Left lung (tissue), 10 donors: ENCODE results near the gene CALM1. TPM values are rescaled to one million over a fixed set of nuclear protein-coding genes. Genes with fewer than 3 reads are reported as not detected.

Source experiments
- ATAC-seq: fragments of 200-7000 bp; cut with Tn5 transposase; one replicate; pipeline ENCODE4 v1.9.1; 2020; ENCODE audit warnings: moderate library complexity
- DNase-seq, 4 donors: peaks; one replicate each; pipeline ENCODE4 v3.0.0-alpha.2; 2013 to 2020
- H3K27ac ChIP-seq, 2 donors: fragments of 200-600 bp; sonication (generic) in 1 of 2; one replicate each; pipeline versions ENCODE4 v1.5.0 to v1.8.0; 2020 to 2021
- H3K27me3 ChIP-seq, 2 donors: fragments of 200-600 bp; sonication (generic) in 1 of 2; one replicate each; pipeline versions ENCODE4 v1.5.0 to v1.8.0; 2020 to 2021
- H3K36me3 ChIP-seq, 2 donors: fragments of 200-600 bp; sonication (generic) in 1 of 2; one replicate each; pipeline versions ENCODE4 v1.5.0 to v1.8.0; 2020 to 2021
- H3K4me1 ChIP-seq, 2 donors: fragments of 200-600 bp; one replicate each; pipeline ENCODE4 v1.8.0; 2021
- H3K4me3 ChIP-seq, 2 donors: fragments of 200-600 bp; sonication (generic) in 1 of 2; one replicate each; pipeline versions ENCODE4 v1.5.0 to v1.8.0; 2020 to 2021; ENCODE audit warnings: mild to moderate bottlenecking in 1 of 2
- H3K9me3 ChIP-seq, 2 donors: fragments of 200-600 bp; sonication (generic) in 1 of 2; one replicate each; pipeline versions ENCODE4 v1.5.0 to v1.8.0; 2020 to 2021
- intact Hi-C, 2 donors: fragments of 100-400 bp; cut with DNase I; formaldehyde crosslinking; loops; one replicate each; pipeline versions ENCODE4 v1.11.2 to v1.14.2; 2022
- polyA plus RNA-seq, 6 donors: library from polyadenylated mRNA; unstranded; fragments of 120-200 nt; gene quantifications; one replicate each; pipeline ENCODE4 v1.2.1, GENCODE V29; 2013; ENCODE audit not compliant: insufficient read length in 6 of 6
- total RNA-seq, 2 donors: library from RNA; stranded (reverse); fragmentation: NEBNext Ultra II Directional; extraction: Animal tissue kit (Norgen Biotek cat#: 25700); gene quantifications; one replicate each; pipeline ENCODE4 v1.2.1, GENCODE V29; 2021
- TF ChIP-seq, protein P1 (sequence below), 2 donors: fragments of 200-600 bp; sonication (generic) in 1 of 2; IDR thresholded peaks; one replicate each; pipeline versions ENCODE4 v1.5.0 to v1.8.0; 2021; ENCODE audit warnings: antibody characterized with exemption in 2 of 2
- donor health status: DM: no; HTN: yes; CAD: no.
- donor health status: DM: no; HTN: no; CAD: no.

The CALM1 gene
- total and polyA plus RNA-seq, 8 donors: 553 to 767 (median 654) TPM

DNA sequence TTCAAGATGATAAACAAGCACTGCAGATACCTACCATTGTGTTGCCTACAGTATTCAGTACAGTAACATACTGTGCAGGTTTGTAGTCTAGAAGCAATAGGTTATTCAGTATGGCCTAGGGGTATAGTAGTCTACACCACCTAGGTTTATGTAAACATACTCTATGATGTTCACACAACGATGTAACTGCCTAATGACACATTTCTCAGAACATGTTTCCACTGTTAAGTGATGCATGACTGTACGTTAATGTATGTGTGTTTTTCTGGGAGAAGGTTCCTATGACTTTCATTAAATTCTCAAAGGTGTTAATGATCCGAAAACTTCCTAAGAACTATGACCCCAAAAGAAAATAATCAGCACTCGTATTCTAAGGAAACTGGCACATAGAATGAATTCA, 20.9 kb upstream of the CALM1 start:
- no peaks in the 10 kb centered on the region for H3K27me3 ChIP-seq

DNA sequence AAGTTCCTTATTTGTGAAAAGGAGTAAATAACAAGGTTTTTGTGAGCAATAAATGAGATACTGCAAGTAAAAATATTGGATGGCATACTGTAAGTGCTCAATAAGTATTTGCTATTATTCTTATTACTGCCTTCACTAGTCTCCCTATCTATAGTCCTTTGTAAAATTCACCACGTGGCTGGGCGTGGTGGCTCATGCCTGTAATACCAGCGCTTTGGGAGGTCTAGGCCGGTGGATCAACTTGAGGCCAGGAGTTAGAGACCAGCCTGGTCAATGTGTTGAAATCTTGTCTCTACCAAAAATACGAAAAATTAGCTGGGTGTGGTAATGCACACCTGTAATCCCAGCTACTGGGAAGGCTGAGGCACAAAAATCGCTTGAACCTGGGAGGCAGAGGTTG, 18.6 kb upstream of the CALM1 start:
- Histone ChIP-seq H3K27ac (no peak overlapping the region), H3K36me3 (no peaks in the 10 kb centered on the region), H3K9me3 (no peaks in the 10 kb centered on the region), H3K27me3 (no peaks in the 10 kb centered on the region), H3K4me1 (peaks cover 6 to 11% of the 10 kb centered on the region in 2 donors), H3K4me3 (no peak overlapping the region)
- intact Hi-C loops: no loop called here
- DNase-seq (no peak), ATAC-seq (no peak)
- TF ChIP-seq, protein P1, sequence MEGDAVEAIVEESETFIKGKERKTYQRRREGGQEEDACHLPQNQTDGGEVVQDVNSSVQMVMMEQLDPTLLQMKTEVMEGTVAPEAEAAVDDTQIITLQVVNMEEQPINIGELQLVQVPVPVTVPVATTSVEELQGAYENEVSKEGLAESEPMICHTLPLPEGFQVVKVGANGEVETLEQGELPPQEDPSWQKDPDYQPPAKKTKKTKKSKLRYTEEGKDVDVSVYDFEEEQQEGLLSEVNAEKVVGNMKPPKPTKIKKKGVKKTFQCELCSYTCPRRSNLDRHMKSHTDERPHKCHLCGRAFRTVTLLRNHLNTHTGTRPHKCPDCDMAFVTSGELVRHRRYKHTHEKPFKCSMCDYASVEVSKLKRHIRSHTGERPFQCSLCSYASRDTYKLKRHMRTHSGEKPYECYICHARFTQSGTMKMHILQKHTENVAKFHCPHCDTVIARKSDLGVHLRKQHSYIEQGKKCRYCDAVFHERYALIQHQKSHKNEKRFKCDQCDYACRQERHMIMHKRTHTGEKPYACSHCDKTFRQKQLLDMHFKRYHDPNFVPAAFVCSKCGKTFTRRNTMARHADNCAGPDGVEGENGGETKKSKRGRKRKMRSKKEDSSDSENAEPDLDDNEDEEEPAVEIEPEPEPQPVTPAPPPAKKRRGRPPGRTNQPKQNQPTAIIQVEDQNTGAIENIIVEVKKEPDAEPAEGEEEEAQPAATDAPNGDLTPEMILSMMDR (IDR thresholded peaks at IDR 0.05): no peak

More for the DNA sequence above, 20.9 kb upstream of the CALM1 start:
- DNase-seq (no peak), ATAC-seq (no peak)
- H3K4me3 ChIP-seq: no peak overlapping the region
- H3K36me3 ChIP-seq: no peaks in the 10 kb centered on the region
- H3K9me3 ChIP-seq: no peaks in the 10 kb centered on the region
- no peaks in the 10 kb centered on the region for H3K4me1 ChIP-seq
- TF ChIP-seq, protein P1 (IDR thresholded peaks at IDR 0.05): no peak
- intact Hi-C loops: no loop called here
- H3K27ac ChIP-seq: no peak overlapping the region

DNA sequence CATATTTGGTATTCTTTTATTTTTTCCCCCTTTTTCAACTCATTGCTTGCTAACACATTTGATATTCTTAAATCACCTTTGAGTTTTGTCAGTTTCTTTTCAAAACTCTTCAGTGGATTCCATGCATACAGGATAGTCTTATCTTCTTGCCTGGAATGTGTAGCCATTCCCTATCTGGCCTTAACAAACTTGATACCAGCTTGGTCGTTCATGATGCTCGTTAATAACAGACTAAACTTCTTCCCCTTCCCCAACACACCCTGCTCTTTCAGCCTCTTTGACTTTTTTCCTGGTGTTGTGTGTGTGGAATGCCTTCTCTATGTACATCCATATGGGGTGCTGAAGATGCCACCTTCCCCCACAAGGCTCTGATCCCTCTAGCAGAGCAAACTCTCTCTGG, 17.7 kb upstream of the CALM1 start:
- DNase-seq (no peak), ATAC-seq (no peak)
- H3K9me3 ChIP-seq: no peaks in the 10 kb centered on the region
- intact Hi-C loops: no loop called here
- TF ChIP-seq, protein P1 (IDR thresholded peaks at IDR 0.05): no peak
- no peak overlapping the region for H3K4me3 ChIP-seq
- H3K27ac ChIP-seq: no peak overlapping the region
- no peaks in the 10 kb centered on the region for H3K27me3 ChIP-seq
- H3K36me3 ChIP-seq: no peaks in the 10 kb centered on the region
- H3K4me1 ChIP-seq: peaks cover 6 to 14% of the 10 kb centered on the region in 2 donors

DNA sequence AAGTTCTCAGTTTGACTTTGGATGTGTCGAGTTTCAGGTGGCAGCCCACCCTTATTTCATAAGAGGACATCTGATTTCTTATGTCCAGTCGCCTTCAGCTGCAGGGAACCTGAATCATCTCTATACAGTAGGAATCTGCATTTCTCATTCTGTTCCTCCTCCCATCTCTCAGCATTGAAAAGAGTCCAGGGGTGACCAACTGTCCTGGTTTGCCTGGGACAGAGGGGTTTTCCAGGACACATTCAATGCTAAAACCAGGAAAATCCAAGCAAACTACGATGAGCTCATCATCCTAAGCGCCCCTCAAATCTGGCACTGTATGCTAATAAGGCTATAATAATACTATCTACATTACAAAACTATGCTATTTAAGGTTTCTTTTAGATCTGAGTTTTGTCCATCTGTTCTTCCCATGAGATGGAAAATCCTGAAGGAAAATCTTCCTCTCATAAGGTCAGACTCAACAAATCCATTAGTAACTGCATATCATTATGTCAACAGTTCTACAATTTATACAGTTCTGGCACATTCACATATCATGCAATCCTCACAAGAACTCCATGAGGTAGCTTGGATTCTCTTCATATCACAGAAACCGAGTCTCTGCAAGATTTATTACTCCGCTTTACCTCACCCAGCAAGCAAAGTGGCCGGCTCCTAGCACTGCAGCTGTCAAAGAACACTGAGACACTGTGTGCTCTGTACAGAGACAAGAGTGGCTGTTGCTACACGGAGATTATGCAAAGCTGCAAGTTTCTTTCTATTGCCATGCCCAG, 15.6 kb upstream of the CALM1 start:
- no peaks in the 10 kb centered on the region for H3K9me3 ChIP-seq
- peaks cover 6 to 26% of the 10 kb centered on the region in 2 donors for H3K4me1 ChIP-seq
- H3K4me3 ChIP-seq: peak overlapping the region in 1 of 2 donors; percentile 47
- intact Hi-C loops: no loop called here
- H3K36me3 ChIP-seq: no peaks in the 10 kb centered on the region
- H3K27me3 ChIP-seq: no peaks in the 10 kb centered on the region
- H3K27ac ChIP-seq: peak overlapping the region; percentile 97 to 100
- no peak for ATAC-seq
- TF ChIP-seq, protein P1 (IDR thresholded peaks at IDR 0.05): no peak
- peak in 1 of 4 donors; percentile 29 for DNase-seq

DNA sequence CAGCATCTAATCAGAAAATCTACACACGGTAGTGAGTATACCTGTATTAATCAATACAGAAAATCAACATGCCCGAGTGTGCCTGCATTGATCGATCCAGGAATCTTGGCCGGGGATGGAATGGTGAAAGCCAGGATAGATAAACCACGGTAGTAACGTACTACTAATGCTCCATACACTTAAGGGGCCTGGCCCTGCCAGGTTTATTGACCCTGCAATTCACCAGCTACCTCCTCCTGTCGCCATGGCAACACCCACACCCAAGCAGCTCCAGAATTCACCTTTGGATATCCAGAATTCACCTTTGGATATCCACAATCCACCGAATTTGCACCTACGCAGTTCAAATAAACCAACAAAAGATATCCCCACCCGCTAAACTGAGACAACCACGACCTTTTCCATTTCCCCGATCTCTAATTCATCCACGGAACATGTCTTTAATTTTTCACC, 14.8 kb upstream of the CALM1 start:
- Histone ChIP-seq H3K27ac (peak overlapping the region; percentile 97 to 100), H3K36me3 (no peaks in the 10 kb centered on the region), H3K27me3 (no peaks in the 10 kb centered on the region), H3K4me1 (peaks cover 6 to 26% of the 10 kb centered on the region in 2 donors), H3K9me3 (no peaks in the 10 kb centered on the region), H3K4me3 (peak overlapping the region; percentile 41 to 47)
- DNase-seq: peak in 3 of 4 donors; percentile 49 to 76 (median 70)
- peak; percentile 25 for ATAC-seq
- TF ChIP-seq, protein P1 (IDR thresholded peaks at IDR 0.05): no peak
- intact Hi-C loops: no loop called here
